GM12891 (cell line): Measurements from ENCODE around the gene OR2A5.

ENCODE experiments used
- DNase-seq: peaks from one replicate; pipeline ENCODE4 v3.0.0; 2011; ENCODE audit warnings: low spot score; ENCODE audit not compliant: insufficient read length
- FAIRE-seq: peaks from 2 replicates; lab custom pipeline; 2011; peaks lifted over from hg19 to GRCh38; lab: Jason Lieb, UNC
- PAX5 ChIP-seq: IDR thresholded peaks from 2 replicates; pipeline ENCODE4 v1.6.1; 2011; ENCODE audit warnings: low read length, moderate library complexity, mild to moderate bottlenecking; ENCODE audit not compliant: insufficient read depth, severe bottlenecking
- POLR2A ChIP-seq: IDR thresholded peaks from 2 replicates; pipeline ENCODE4 v1.6.1; 2011; ENCODE audit warnings: low read depth, low read length, control low read depth
- POLR2AphosphoS5 ChIP-seq: IDR thresholded peaks from 2 replicates; pipeline ENCODE4 v1.6.1; 2011; ENCODE audit warnings: low read depth, low read length, control low read depth
- POU2F2 ChIP-seq: IDR thresholded peaks from 2 replicates; pipeline ENCODE4 v1.6.1; 2011; ENCODE audit warnings: low read depth, mild to moderate bottlenecking, control low read depth, low read length, moderate library complexity
- SPI1 ChIP-seq: IDR thresholded peaks from 2 replicates; pipeline ENCODE4 v1.6.1; 2011; ENCODE audit warnings: low read depth, low read length, control low read depth
- TAF1 ChIP-seq: IDR thresholded peaks from 2 replicates; pipeline ENCODE4 v1.6.1; 2011; ENCODE audit warnings: low read depth, low read length, control low read depth

The OR2A5 gene

GRCh38 chr7:144057954-144058353 lies 9.2 kb downstream of the OR2A5 start:
- DNase-seq: no peak
- no peak for FAIRE-seq
- TF ChIP-seq POLR2A (no peak), PAX5 (no peak), SPI1 (no peak), POLR2AphosphoS5 (no peak), POU2F2 (no peak), TAF1 (no peak)

GRCh38 chr7:144063710-144064109 lies 15.0 kb downstream of the OR2A5 start:
- no peak for FAIRE-seq
- TF ChIP-seq POU2F2 (no peak), TAF1 (no peak), SPI1 (no peak), POLR2A (no peak), PAX5 (no peak), POLR2AphosphoS5 (no peak)
- DNase-seq: no peak

GRCh38 chr7:144069511-144069910 lies 20.8 kb downstream of the OR2A5 start, which contains the start of gene OR2A25:
Gene OR2A25, plus strand, starts transcription at chr7:144069811. Its CDS starts 4,409 bp downstream, at chr7:144074220.
- FAIRE-seq (no peak), DNase-seq (no peak)
- no peak for TF ChIP-seq POU2F2
- no peak for TF ChIP-seq PAX5
- TF ChIP-seq POLR2AphosphoS5: no peak
- TF ChIP-seq SPI1: no peak
- no peak for TF ChIP-seq POLR2A
- no peak for TF ChIP-seq TAF1

GRCh38 chr7:144069953-144070352 lies 21.2 kb downstream of the OR2A5 start:
- FAIRE-seq (no peak), DNase-seq (no peak)
- no peak for TF ChIP-seq POLR2AphosphoS5
- no peak for TF ChIP-seq PAX5
- no peak for TF ChIP-seq POU2F2

GRCh38 chr7:144074374-144074773 lies 25.6 kb downstream of the OR2A5 start:
- TF ChIP-seq POLR2A (no peak), POLR2AphosphoS5 (no peak), TAF1 (no peak), POU2F2 (no peak), SPI1 (no peak), PAX5 (no peak)
- DNase-seq: no peak
- no peak for FAIRE-seq

GRCh38 chr7:144085978-144086377 lies 37.2 kb downstream of the OR2A5 start, which contains the start of gene OR2A12:
Gene OR2A12, plus strand, starts transcription at chr7:144086278. Its CDS starts 8,830 bp downstream, at chr7:144095108.
- no peak for TF ChIP-seq POLR2AphosphoS5
- no peak for TF ChIP-seq POU2F2
- no peak for TF ChIP-seq PAX5
- no peak for TF ChIP-seq POLR2A
- no peak for TF ChIP-seq SPI1
- TF ChIP-seq TAF1: no peak
- FAIRE-seq (no peak), DNase-seq (no peak)

- DNase-seq: no peak
- TF ChIP-seq POLR2A (no peak), POU2F2 (no peak), TAF1 (no peak), SPI1 (no peak), PAX5 (no peak), POLR2AphosphoS5 (no peak)
- no peak for FAIRE-seq
Observed at GRCh38 chr7:144086730-144087129, 38.0 kb downstream of the OR2A5 start.

GRCh38 chr7:144087230-144087629 lies 38.5 kb downstream of the OR2A5 start:
- TF ChIP-seq TAF1: no peak
- no peak for TF ChIP-seq POU2F2
- no peak for TF ChIP-seq SPI1
- TF ChIP-seq POLR2AphosphoS5: no peak
- TF ChIP-seq POLR2A: no peak
- no peak for TF ChIP-seq PAX5
- FAIRE-seq (no peak), DNase-seq (no peak)

- DNase-seq (no peak), FAIRE-seq (no peak)
- TF ChIP-seq PAX5 (no peak), SPI1 (no peak), POLR2AphosphoS5 (no peak), POU2F2 (no peak), POLR2A (no peak), TAF1 (no peak)
Observed at GRCh38 chr7:144090667-144091066, 41.9 kb downstream of the OR2A5 start.

- FAIRE-seq: no peak
- DNase-seq: no peak
- no peak for TF ChIP-seq POU2F2
- TF ChIP-seq TAF1: no peak
- no peak for TF ChIP-seq POLR2A
- no peak for TF ChIP-seq POLR2AphosphoS5
- TF ChIP-seq SPI1: no peak
- no peak for TF ChIP-seq PAX5
Observed at GRCh38 chr7:144098776-144099175, 50.0 kb downstream of the OR2A5 start.
